ENCODE results near the gene GRM7.

GRCh38 chr3:7407107-7407506 is 546.2 kb downstream of the GRM7 start:
- TF ChIP-seq ESRRB (CRISPR knock-in tag; IDR thresholded peaks at IDR 0.05; ENCODE audit: borderline replicate concordance) (no peak), E2F6 (IDR thresholded peaks at IDR 0.05; ENCODE audit: borderline replicate concordance in 1 of 2, extremely low read depth in 1 of 2, insufficient read depth in 1 of 2, insufficient read length in 1 of 2, low read depth in 1 of 2, low read length in 1 of 2, poor library complexity in 1 of 2, severe bottlenecking in 1 of 2) (no peak), CBX5 (IDR thresholded peaks at IDR 0.05; ENCODE audit: borderline replicate concordance, low read depth) (no peak), JUND (IDR thresholded peaks at IDR 0.05; ENCODE audit: borderline replicate concordance, low read depth, low read length) (no peak), JUND (tag; IDR thresholded peaks at IDR 0.05; ENCODE audit: borderline replicate concordance, low read depth, low read length) (no peak), TAF1 (IDR thresholded peaks at IDR 0.05; ENCODE audit: control insufficient read depth, extremely low read depth, insufficient read depth, low read length, severe bottlenecking) (no peak)

Data from K562 (cell line).